HG03575 (cell line): ENCODE measurements around the gene QRICH1.

Experiments used
- ATAC-seq: cut with Tn5 transposase; IDR thresholded peaks from one replicate; pipeline ENCODE4 v1.9.1; 2021; ENCODE audit not compliant: unreplicated experiment, insufficient number of reproducible peaks, low FRiP score; ENCODE audit errors: extremely low read depth

QRICH1 gene

DNA sequence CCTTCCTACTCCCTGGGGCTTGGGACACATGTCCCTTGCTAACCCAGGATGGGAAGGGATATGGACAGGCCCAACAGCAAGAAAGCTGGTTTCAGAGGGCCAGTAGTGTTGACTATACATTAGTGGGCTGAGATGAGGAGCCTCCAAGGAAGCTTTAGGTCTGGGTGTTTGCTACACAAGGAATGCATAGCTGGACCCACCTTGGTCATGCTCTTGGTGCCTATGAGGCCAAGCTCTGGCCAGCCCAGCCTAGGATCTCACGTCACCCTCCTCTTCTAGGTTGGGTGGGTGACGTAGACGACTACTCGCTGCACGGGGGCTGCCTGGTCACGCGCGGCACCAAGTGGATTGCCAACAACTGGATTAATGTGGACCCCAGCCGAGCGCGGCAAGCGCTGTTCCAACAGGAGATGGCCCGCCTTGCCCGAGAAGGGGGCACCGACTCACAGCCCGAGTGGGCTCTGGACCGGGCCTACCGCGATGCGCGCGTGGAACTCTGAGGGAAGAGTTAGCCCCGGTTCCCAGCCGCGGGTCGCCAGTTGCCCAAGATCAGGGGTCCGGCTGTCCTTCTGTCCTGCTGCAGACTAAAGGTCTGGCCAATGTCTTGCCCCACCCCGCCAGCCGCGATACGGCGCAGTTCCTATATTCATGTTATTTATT lies 87.3 kb downstream of the QRICH1 start:
- ATAC-seq: no peak

DNA sequence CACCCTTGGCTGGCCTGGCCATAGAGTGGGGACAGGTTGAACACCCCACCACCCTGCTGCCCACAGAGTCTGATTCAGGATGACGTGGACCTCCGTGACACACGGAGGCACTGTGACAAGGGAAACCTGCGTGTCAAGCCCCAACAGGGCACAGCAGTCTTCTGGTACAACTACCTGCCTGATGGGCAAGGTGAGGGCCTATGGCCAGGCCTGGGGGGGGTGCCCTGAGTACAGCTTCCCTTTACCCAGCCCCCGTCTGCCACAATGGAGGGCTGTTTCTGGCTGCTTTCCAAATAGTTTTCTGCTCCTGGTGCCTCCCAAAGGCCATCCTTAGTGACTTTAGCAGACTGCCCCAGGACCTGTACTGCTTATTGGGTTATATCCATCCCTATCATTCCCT lies 87.9 kb downstream of the QRICH1 start:
- ATAC-seq: no peak

- ATAC-seq: no peak
Measured at GRCh38 chr3:49005303-49005680, 88.6 kb downstream of the QRICH1 start.

GRCh38 chr3:49004352-49005302 lies 89.2 kb downstream of the QRICH1 start:
- no peak for ATAC-seq

DNA sequence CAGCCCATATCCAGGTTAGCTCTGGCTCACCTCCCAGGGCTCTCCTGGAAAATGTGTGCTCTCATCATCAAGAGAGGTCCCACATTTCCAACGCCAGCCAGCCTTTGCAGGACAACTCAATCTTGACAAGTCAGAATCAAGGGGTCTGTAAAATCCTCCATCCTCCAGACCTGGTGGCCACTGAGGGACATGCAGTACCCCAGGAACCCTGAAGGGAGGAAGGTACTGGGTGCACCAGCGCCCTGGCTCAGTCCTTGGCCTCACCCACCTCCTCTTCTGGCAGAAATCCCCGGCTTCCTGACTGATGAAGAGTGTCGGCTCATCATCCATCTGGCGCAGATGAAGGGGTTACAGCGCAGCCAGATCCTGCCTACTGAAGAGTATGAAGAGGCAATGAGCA lies 92.7 kb downstream of the QRICH1 start:
- no peak for ATAC-seq

DNA sequence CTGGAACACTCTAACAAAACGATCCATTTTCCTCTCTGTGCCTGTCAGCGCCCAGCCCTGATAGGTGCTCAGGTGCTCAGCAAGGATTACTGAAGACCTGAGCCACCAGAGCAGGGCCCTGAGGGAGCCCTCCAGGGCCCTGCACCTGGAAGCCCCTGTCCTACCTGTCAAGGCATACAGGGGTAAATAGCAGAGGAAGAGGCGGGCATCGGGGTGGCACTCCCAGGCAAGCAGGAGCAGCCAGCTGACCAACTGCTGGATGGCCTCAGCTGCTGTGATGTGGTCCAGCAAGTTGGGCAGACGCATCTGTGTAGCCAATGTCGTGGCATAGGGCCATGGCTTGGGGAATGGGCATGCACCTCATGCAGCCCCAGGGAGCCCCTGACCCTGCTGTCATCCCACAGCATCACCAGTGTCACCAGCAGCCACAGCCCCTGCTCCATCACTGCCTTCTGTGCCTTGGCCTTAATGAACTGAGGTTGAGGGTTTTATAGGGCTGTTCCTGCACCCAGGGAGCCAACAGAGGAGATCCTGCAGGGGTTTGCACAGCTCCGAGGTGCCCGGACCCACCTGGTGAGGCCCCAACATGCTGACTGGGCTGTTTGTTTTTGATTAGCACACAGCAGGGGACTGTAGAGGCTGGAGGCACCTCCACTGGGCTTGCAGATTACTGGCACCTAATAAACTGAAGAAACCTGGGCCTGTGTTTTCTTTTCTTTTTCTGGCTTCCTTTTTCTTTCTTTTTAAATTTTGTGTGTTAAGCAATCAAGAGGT lies 94.6 kb downstream of the QRICH1 start:
- no peak for ATAC-seq

GRCh38 chr3:48997714-48998637 lies 95.9 kb downstream of the QRICH1 start:
- no peak for ATAC-seq

DNA sequence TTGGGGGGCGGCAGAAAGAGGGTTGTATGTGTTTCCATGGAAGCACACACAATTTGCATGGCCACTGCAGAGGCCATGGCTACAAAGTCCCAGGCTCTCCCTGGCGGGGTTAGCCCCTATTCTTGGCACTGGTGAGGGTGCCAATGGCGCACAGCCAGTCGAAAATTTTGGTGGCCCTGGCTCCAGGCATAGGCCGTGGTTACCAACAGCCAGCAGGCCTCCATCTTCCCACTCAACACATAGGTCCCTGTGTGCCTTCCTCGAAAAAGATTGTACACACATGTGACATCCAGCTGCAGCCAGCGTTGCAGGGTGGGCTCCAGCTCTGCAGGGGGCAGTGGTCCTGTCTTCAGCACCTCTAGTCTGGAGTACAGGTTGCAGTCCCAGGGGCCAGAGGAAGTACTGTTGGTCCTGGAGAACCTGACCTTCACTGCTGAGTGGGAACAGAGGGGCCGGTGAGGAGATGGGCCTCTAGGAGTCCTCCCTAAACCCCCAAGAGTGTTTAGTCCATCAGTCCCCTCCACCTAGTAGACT lies 96.7 kb downstream of the QRICH1 start:
- no peak for ATAC-seq

GRCh38 chr3:48996640-48997039 lies 97.2 kb downstream of the QRICH1 start:
- ATAC-seq: no peak

DNA sequence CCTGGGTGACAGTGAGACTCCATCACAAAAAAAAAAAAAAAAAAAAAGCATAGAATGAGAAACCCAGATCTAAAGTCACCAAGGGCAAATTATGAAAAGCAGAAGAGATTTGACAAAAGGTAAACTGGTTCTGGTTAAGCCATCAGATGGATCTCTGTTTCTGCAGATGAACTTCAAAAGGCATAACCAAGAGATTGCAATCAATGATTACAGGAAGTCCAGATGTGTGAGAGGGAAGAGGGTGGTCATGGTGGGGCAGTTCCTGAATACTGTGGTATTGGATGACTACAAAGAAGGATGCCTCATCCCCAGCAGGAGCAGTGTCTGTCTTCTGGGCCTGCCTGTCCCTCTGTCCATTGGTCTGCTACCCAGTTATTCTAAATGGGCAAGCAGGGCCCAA lies 100.0 kb downstream of the QRICH1 start:
- ATAC-seq: no peak

- ATAC-seq: no peak
Measured at GRCh38 chr3:48991851-48992545, 101.9 kb downstream of the QRICH1 start.

DNA sequence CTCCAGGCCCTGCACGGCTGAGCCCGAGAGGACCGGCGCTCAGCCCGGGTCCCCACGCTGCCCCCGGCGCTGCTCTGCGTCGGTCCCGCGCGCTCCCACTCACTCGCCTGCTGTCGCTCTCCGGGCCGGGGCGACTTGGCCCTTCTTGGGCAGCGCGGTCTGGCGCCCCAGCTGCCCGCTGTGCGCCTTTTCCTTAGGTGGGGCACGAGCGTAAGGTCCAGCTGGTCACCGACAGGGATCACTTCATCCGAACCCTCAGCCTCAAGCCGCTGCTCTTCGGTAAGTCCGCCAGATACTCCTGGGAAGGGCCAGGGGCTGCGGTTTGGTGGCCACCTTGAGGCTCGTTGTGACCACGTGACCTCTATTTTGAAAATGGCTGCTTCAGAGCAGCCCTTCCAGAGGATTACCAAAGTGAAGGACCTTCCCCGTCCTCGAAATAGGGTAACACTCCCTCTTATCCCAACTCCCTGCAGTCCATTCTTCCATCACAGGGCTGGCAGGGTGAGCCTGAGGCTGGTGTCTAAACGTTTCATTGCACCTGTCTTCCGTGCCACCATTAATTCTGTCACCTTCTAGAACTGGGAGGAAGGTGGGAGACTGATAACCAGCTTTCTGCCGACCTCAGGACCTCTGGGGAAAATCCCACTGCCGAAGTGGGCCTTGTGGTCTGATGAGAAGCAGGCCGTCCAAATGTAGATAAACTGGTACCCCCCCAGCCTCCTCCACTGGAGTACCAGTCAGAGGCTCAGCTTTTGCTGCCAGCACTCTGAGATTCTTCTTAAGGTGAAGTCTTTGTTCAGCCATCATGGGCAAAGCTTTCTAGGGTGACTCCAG lies 103.0 kb downstream of the QRICH1 start:
- no peak for ATAC-seq

DNA sequence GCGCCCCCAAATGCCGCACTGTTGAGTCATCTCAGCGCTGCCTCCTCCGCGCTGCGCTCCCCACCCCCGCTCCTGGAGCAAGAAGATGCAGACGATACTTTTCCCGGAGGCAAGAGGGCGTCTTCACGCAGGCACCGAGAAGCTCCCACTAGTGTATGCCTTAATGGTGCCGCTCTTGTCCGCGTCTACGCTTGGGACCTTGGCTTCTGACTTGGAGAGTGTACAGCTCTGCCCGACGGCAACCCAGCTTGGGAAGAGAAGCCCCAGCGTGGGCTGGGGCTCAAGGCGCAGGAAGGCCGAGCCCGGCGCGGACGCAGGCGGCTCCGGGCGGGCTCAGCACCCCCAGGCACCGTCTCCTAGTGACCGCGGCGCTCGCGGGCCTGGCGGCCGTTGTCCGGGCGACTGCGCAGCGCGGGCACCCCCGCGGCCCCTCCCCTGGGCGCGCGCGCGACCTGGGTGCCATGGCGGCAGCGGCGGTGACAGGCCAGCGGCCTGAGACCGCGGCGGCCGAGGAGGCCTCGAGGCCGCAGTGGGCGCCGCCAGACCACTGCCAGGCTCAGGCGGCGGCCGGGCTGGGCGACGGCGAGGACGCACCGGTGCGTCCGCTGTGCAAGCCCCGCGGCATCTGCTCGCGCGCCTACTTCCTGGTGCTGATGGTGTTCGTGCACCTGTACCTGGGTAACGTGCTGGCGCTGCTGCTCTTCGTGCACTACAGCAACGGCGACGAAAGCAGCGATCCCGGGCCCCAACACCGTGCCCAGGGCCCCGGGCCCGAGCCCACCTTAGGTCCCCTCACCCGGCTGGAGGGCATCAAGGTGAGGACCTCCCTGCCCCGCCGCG lies 103.9 kb downstream of the QRICH1 start, which contains the start of gene P4HTM:
P4HTM (plus strand) TSS at position 446 of the 840 bp plus-strand sequence; CDS start at position 462, 16 bp downstream.
- ATAC-seq: no peak

- no peak for ATAC-seq
Measured at GRCh38 chr3:48989126-48989795, 104.6 kb downstream of the QRICH1 start.

GRCh38 chr3:48985831-48986376 lies 108.0 kb downstream of the QRICH1 start:
- ATAC-seq: no peak
